Measurements from ENCODE around the gene LACC1. TPM values are rescaled to one million over a fixed set of nuclear protein-coding genes. Genes with fewer than 3 reads are reported as not detected.

The LACC1 gene
- total RNA-seq, 1 donor from 2014 or later, result 1.0 TPM

DNA sequence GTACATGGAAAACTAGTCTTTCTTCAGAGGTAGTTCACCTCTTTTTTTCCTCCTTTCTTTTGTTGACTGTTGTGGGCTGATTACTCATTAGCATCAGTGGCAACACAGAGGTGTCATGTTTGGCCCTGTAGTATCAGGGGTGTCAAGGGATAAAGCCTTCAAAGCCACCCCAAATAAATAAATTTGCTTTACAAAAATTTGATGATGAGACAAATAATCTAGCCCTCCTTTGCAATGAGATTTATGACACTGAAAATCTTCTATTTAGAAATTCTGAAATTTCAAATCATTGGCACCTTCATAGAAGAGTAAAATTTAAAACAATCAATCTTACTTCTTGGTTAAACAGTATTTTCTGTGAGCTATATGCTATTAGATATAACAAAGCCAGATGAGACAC is 1.9 kb downstream of the LACC1 start:
- Histone ChIP-seq H3K27ac (ENCODE audit: low read depth, low read length) (no peak overlapping the region), H3K36me3 (ENCODE audit: control insufficient read depth in 3 of 3, insufficient read depth in 3 of 3, low read length in 3 of 3) (no peaks in the 10 kb centered on the region), H3K27me3 (ENCODE audit: control insufficient read depth in 3 of 3, insufficient read depth in 3 of 3, low read length in 3 of 3) (no peaks in the 10 kb centered on the region), H3K9me3 (ENCODE audit: control insufficient read depth in 3 of 3, low read length in 3 of 3) (no peaks in the 10 kb centered on the region), H3K4me3 (ENCODE audit: low read length in 3 of 3) (no peak overlapping the region), H3K4me1 (ENCODE audit: control insufficient read depth in 3 of 3, insufficient read depth in 3 of 3, low read length in 3 of 3) (peaks cover 0 to 11% (median 4%) of the 10 kb centered on the region in 3 donors), H3K9ac (ENCODE audit: low read depth in 1 of 3, low read length in 3 of 3) (no peak overlapping the region)

DNA sequence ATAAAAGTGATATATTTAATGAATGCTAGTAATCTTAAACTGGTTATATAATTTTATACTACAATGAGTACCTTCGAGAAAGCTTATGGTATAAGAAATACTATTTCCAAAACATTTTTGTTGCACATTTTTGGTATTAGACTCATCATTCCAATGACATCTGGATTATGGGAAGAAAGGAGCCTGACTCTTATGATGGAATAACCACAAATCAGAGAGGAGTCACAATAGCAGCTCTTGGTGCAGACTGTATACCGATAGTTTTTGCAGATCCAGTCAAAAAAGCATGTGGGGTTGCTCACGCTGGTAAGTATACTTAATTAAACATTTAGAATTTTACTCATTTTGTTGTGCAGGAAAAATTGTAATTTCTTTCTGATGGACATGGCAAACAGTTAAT is 3.9 kb downstream of the LACC1 start:
- no peaks in the 10 kb centered on the region for H3K27me3 ChIP-seq (ENCODE audit: control insufficient read depth in 3 of 3, insufficient read depth in 3 of 3, low read length in 3 of 3)

DNA sequence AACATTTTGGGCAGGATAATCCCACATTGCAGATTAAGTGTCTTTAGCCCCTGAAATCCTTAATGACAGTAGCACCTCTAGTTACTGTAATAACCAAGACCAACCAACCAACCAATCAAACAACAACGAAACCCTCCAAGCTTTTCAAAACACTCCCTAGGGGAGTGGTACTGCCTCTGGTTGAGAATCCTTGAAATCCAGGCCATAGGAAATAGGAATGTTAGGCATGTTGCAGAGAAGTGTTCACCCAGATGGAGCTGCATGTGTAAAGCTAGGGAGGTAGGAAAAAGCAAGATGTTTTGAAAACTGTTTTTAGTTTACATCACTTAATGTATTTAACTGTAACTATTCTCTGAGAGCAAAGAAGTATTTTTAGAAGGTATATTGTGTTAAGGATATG is 4.5 kb downstream of the LACC1 start:
- no peaks in the 10 kb centered on the region for H3K27me3 ChIP-seq (ENCODE audit: control insufficient read depth in 3 of 3, insufficient read depth in 3 of 3, low read length in 3 of 3)
- H3K4me3 ChIP-seq (ENCODE audit: low read length in 3 of 3), result no peak overlapping the region
- H3K36me3 ChIP-seq (ENCODE audit: control insufficient read depth in 3 of 3, insufficient read depth in 3 of 3, low read length in 3 of 3), result no peaks in the 10 kb centered on the region

More for the DNA sequence above, 3.9 kb downstream of the LACC1 start:
- Histone ChIP-seq H3K36me3 (ENCODE audit: control insufficient read depth in 3 of 3, insufficient read depth in 3 of 3, low read length in 3 of 3) (no peaks in the 10 kb centered on the region), H3K4me1 (ENCODE audit: control insufficient read depth in 3 of 3, insufficient read depth in 3 of 3, low read length in 3 of 3) (peaks cover 0 to 6% (median 4%) of the 10 kb centered on the region in 3 donors), H3K27ac (ENCODE audit: low read depth, low read length) (no peak overlapping the region), H3K4me3 (ENCODE audit: low read length in 3 of 3) (no peak overlapping the region), H3K9ac (ENCODE audit: low read depth in 1 of 3, low read length in 3 of 3) (no peak overlapping the region), H3K9me3 (ENCODE audit: control insufficient read depth in 3 of 3, low read length in 3 of 3) (no peaks in the 10 kb centered on the region)

DNA sequence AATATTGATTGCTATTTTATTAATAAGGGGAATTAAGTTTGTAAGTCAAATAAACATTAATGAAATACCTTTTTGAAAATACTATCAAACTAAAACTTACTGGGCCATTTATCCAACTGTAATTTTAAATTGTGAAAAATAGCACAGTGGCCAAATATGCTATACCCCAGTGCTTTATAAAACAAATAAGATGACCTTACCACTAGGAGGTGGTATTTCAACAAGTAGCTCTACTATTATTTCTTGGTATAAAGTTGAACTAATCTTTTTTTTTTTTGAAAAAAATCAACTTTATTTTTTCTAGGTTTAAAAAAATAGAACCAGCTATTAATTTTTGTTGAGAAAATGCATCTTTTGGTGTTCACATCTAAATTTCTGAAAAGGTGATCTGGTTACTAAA is 14.7 kb downstream of the LACC1 start:
- no peaks in the 10 kb centered on the region for H3K27me3 ChIP-seq (ENCODE audit: control insufficient read depth in 3 of 3, insufficient read depth in 3 of 3, low read length in 3 of 3)
- no peak overlapping the region for H3K9ac ChIP-seq (ENCODE audit: low read depth in 1 of 3, low read length in 3 of 3)
- no peaks in the 10 kb centered on the region for H3K9me3 ChIP-seq (ENCODE audit: control insufficient read depth in 3 of 3, low read length in 3 of 3)
- no peak overlapping the region for H3K4me3 ChIP-seq (ENCODE audit: low read length in 3 of 3)
- H3K4me1 ChIP-seq (ENCODE audit: control insufficient read depth in 3 of 3, insufficient read depth in 3 of 3, low read length in 3 of 3), result no peaks in the 10 kb centered on the region
- H3K27ac ChIP-seq (ENCODE audit: low read depth, low read length), result no peak overlapping the region
- no peaks in the 10 kb centered on the region for H3K36me3 ChIP-seq (ENCODE audit: control insufficient read depth in 3 of 3, insufficient read depth in 3 of 3, low read length in 3 of 3)

More for the DNA sequence above, 4.5 kb downstream of the LACC1 start:
- Histone ChIP-seq H3K4me1 (ENCODE audit: control insufficient read depth in 3 of 3, insufficient read depth in 3 of 3, low read length in 3 of 3) (peaks cover 0 to 4% (median 3%) of the 10 kb centered on the region in 3 donors), H3K27ac (ENCODE audit: low read depth, low read length) (no peak overlapping the region), H3K9ac (ENCODE audit: low read depth in 1 of 3, low read length in 3 of 3) (no peak overlapping the region), H3K9me3 (ENCODE audit: control insufficient read depth in 3 of 3, low read length in 3 of 3) (no peaks in the 10 kb centered on the region)

DNA sequence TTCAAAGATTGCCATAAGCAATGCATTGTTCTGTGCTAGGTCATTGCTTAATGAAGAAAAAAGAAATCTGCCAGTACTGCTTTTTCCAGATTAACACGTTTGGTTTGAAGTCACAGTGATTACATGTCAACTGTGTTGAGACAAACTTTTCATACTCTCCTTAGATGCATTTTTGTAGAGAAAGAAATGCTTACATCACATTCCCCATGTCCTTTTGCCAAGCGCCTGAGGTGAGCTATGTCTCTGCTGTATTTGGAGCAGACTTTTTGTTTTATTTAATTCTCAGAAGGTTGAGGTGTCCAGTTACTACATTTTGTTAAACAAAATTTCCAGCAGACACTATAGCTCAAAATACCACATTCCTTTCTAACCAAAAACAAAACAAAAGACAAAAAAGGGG is 16.2 kb downstream of the LACC1 start:
- Histone ChIP-seq H3K9me3 (ENCODE audit: control insufficient read depth in 3 of 3, low read length in 3 of 3) (no peaks in the 10 kb centered on the region), H3K36me3 (ENCODE audit: control insufficient read depth in 3 of 3, insufficient read depth in 3 of 3, low read length in 3 of 3) (no peaks in the 10 kb centered on the region), H3K27ac (ENCODE audit: low read depth, low read length) (no peak overlapping the region), H3K4me1 (ENCODE audit: control insufficient read depth in 3 of 3, insufficient read depth in 3 of 3, low read length in 3 of 3) (no peaks in the 10 kb centered on the region), H3K4me3 (ENCODE audit: low read length in 3 of 3) (no peak overlapping the region), H3K9ac (ENCODE audit: low read depth in 1 of 3, low read length in 3 of 3) (no peak overlapping the region), H3K27me3 (ENCODE audit: control insufficient read depth in 3 of 3, insufficient read depth in 3 of 3, low read length in 3 of 3) (no peaks in the 10 kb centered on the region)

DNA sequence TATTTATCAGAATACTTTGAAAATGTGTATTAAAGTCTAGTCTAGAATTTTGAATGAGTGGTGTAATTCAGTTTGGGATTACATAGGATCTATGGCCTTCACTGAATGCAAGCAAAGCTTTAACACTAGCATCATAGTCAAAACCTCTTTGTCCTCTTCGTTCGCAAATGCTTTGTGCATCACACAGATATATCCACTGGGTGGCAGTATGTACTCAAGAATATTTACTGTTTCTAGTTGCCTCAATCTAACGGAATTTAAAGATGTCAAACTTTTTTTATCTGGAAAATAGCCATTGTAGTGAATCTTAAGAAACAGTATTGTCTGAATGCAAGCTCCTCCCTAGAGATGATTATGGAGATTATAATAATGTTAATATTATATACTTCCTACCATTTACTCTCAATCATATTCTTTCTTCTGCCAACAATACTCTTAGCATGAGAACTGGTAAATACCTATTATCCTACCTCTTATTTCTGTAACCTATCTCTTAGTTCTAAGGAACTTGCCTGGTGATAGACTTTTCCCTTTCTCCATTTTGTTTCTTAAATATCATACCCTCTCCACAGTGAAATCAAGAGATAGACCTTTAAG is 25.8 kb downstream of the LACC1 start:
- H3K36me3 ChIP-seq (ENCODE audit: control insufficient read depth in 3 of 3, insufficient read depth in 3 of 3, low read length in 3 of 3), result no peaks in the 10 kb centered on the region
- no peak overlapping the region for H3K4me3 ChIP-seq (ENCODE audit: low read length in 3 of 3)
- H3K9ac ChIP-seq (ENCODE audit: low read depth in 1 of 3, low read length in 3 of 3), result no peak overlapping the region
- no peaks in the 10 kb centered on the region for H3K27me3 ChIP-seq (ENCODE audit: control insufficient read depth in 3 of 3, insufficient read depth in 3 of 3, low read length in 3 of 3)
- H3K4me1 ChIP-seq (ENCODE audit: control insufficient read depth in 3 of 3, insufficient read depth in 3 of 3, low read length in 3 of 3), result no peaks in the 10 kb centered on the region
- no peak overlapping the region for H3K27ac ChIP-seq (ENCODE audit: low read depth, low read length)
- H3K9me3 ChIP-seq (ENCODE audit: control insufficient read depth in 3 of 3, low read length in 3 of 3), result no peaks in the 10 kb centered on the region

DNA sequence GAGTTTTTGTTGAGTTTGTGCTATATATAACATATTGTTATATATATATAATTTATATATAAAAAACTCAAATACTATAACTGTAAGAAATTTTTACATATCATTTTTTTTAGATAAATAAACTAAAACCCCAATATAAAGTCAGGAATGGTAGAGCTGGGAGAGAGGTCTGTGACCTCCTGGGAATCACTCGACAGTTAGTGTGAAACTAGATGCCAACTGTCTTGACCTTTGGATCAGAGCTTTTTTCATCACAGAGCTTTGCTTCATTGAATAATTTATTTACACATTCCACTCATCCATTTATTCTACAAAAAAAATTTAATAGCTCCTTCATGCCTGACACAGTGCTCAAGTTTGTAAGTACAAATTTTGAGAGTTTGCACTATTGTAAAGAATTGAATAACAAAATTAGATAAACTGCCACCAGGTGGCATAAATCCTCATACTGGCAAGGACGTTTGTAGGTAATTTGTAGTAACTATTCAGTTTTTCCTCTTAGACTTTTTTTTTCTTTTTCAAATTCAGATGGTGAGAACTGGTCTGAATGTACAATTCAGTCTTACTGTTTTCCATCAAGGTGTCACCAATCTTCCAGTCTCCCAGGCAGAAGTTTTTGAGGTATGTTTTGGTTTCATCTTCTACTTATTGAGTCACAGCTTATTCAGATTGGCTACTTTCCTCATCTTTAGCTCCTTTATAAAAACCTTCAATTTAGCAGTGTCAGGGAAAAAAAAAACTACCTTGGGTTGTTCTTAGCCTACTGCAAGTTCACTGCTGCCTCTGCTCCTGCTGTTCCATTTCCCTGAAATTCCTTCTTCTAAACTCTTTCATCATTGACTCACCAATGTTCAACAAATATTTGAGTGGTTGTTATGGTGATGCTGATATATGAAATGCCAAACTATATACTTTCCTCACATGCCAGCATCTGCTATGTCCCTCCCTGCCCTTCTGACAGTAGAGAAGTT is 28.7 kb downstream of the LACC1 start:
- no peak overlapping the region for H3K27ac ChIP-seq (ENCODE audit: low read depth, low read length)
- no peaks in the 10 kb centered on the region for H3K9me3 ChIP-seq (ENCODE audit: control insufficient read depth in 3 of 3, low read length in 3 of 3)
- H3K36me3 ChIP-seq (ENCODE audit: control insufficient read depth in 3 of 3, insufficient read depth in 3 of 3, low read length in 3 of 3), result no peaks in the 10 kb centered on the region
- H3K4me3 ChIP-seq (ENCODE audit: low read length in 3 of 3), result no peak overlapping the region
- no peaks in the 10 kb centered on the region for H3K27me3 ChIP-seq (ENCODE audit: control insufficient read depth in 3 of 3, insufficient read depth in 3 of 3, low read length in 3 of 3)
- no peaks in the 10 kb centered on the region for H3K4me1 ChIP-seq (ENCODE audit: control insufficient read depth in 3 of 3, insufficient read depth in 3 of 3, low read length in 3 of 3)
- H3K9ac ChIP-seq (ENCODE audit: low read depth in 1 of 3, low read length in 3 of 3), result no peak overlapping the region

DNA sequence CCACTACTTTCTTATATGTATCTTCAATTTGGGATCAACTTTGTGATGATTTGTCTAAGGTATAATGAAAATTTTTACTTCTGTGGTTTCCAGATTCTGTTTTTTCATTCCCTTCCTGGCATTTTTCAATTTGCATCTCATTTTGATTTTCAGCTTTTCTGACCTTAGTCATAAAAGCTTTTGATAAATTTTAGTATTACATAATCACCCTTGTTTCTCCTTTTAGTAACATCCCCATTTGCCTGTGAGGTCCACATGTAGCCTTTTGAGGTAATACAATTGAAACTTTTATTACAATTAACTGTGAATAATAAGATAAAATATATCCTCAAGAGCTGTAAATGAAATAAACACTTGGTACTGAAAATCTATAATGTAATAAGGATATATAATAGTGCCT is 31.2 kb downstream of the LACC1 start:
- Histone ChIP-seq H3K27ac (ENCODE audit: low read depth, low read length) (no peak overlapping the region), H3K4me3 (ENCODE audit: low read length in 3 of 3) (no peak overlapping the region), H3K9ac (ENCODE audit: low read depth in 1 of 3, low read length in 3 of 3) (no peak overlapping the region), H3K4me1 (ENCODE audit: control insufficient read depth in 3 of 3, insufficient read depth in 3 of 3, low read length in 3 of 3) (no peaks in the 10 kb centered on the region), H3K9me3 (ENCODE audit: control insufficient read depth in 3 of 3, low read length in 3 of 3) (no peaks in the 10 kb centered on the region), H3K27me3 (ENCODE audit: control insufficient read depth in 3 of 3, insufficient read depth in 3 of 3, low read length in 3 of 3) (no peaks in the 10 kb centered on the region), H3K36me3 (ENCODE audit: control insufficient read depth in 3 of 3, insufficient read depth in 3 of 3, low read length in 3 of 3) (no peaks in the 10 kb centered on the region)

DNA sequence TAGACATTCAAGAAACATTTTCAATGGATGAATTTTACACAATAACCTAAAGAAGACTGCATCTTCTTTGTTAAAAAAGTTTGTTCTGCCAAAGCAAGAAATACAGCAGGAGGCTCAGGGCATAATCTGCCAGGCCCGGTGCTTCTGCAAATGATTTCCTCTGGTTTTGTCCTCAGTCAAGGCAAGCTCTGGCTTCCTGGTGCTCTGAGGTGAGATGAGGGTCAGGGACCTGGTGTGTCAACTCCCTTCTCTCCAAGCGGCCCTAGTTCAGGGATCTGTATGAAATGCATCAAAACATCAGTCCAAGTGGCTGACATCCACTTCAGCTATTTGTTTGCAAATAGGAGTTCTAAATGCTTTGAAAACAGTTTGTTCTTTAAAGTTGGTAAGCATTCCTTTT is 31.6 kb downstream of the LACC1 start:
- no peak overlapping the region for H3K4me3 ChIP-seq (ENCODE audit: low read length in 3 of 3)
- no peaks in the 10 kb centered on the region for H3K4me1 ChIP-seq (ENCODE audit: control insufficient read depth in 3 of 3, insufficient read depth in 3 of 3, low read length in 3 of 3)
- no peak overlapping the region for H3K27ac ChIP-seq (ENCODE audit: low read depth, low read length)
- H3K9ac ChIP-seq (ENCODE audit: low read depth in 1 of 3, low read length in 3 of 3), result no peak overlapping the region
- H3K27me3 ChIP-seq (ENCODE audit: control insufficient read depth in 3 of 3, insufficient read depth in 3 of 3, low read length in 3 of 3), result no peaks in the 10 kb centered on the region
- no peaks in the 10 kb centered on the region for H3K9me3 ChIP-seq (ENCODE audit: control insufficient read depth in 3 of 3, low read length in 3 of 3)
- no peaks in the 10 kb centered on the region for H3K36me3 ChIP-seq (ENCODE audit: control insufficient read depth in 3 of 3, insufficient read depth in 3 of 3, low read length in 3 of 3)

DNA sequence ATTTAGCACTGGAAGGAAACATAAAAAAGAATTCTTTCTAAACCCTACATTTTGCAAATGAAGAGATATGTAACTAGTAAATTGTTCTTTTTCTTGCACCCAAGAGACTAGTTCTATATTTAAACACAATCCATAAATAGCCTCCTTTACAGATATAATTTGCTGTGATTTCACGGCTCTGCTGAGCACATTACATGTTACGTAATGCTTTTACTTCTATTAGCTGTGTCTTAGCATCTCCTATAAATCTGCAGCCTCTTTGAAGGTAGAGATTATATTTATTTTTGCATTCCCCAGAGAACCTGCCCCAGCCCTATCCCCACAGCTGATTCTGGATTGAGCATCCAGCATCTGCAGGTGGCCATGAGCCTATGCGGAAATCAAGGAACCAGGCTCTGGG is 32.2 kb downstream of the LACC1 start:
- Histone ChIP-seq H3K4me3 (ENCODE audit: low read length in 3 of 3) (no peak overlapping the region), H3K9ac (ENCODE audit: low read depth in 1 of 3, low read length in 3 of 3) (no peak overlapping the region), H3K27ac (ENCODE audit: low read depth, low read length) (no peak overlapping the region), H3K4me1 (ENCODE audit: control insufficient read depth in 3 of 3, insufficient read depth in 3 of 3, low read length in 3 of 3) (no peaks in the 10 kb centered on the region), H3K27me3 (ENCODE audit: control insufficient read depth in 3 of 3, insufficient read depth in 3 of 3, low read length in 3 of 3) (no peaks in the 10 kb centered on the region), H3K36me3 (ENCODE audit: control insufficient read depth in 3 of 3, insufficient read depth in 3 of 3, low read length in 3 of 3) (no peaks in the 10 kb centered on the region), H3K9me3 (ENCODE audit: control insufficient read depth in 3 of 3, low read length in 3 of 3) (no peaks in the 10 kb centered on the region)

Measured in skeletal muscle tissue (tissue), 4 donors.